Measurements from ENCODE around the gene CACNA1S.

- TF ChIP-seq POLR2AphosphoS5 (IDR thresholded peaks at IDR 0.05) (no peak), POLR2A (IDR thresholded peaks at IDR 0.05) (no peak), CTCF (IDR thresholded peaks at IDR 0.05) (no peak)
These were observed 52.2 kb downstream of the CACNA1S start for GRCh38 chr1:201059871-201060555.
